NK-92 treated with Interleukin-12 subunit alpha and Interleukin-12 subunit beta, amount 100 ng/mL, for 24 hours (cell line): ENCODE results near the gene DHRS2.
"Not testable (repeated sequence)": the region's sequence is repeated elsewhere in the genome, so short reads cannot be mapped to it uniquely, and the experiment has no call there.

ENCODE experiments used
- DNase-seq: peaks from one replicate; lab custom pipeline; 2025; lab: John Stamatoyannopoulos, UW

The DHRS2 gene

GRCh38 chr14:23633160-23633701, 2.9 kb upstream of the DHRS2 start:
- DNase-seq: no peak

GRCh38 chr14:23634698-23635412, 1.3 kb upstream of the DHRS2 start:
- DNase-seq: not testable (repeated sequence)

GRCh38 chr14:23637312-23637654, 1.1 kb downstream of the DHRS2 start:
- not testable (repeated sequence) for DNase-seq

GRCh38 chr14:23637655-23638413, 1.7 kb downstream of the DHRS2 start:
- not testable (repeated sequence) for DNase-seq

- DNase-seq: no peak
Measured at GRCh38 chr14:23638414-23639047, 2.4 kb downstream of the DHRS2 start.

GRCh38 chr14:23639048-23639890, 3.1 kb downstream of the DHRS2 start:
- no peak for DNase-seq

- no peak for DNase-seq
Measured at GRCh38 chr14:23639891-23640523, 3.8 kb downstream of the DHRS2 start.

- no peak for DNase-seq
Measured at GRCh38 chr14:23640524-23641141, 4.5 kb downstream of the DHRS2 start.

- no peak for DNase-seq
Measured at GRCh38 chr14:23641180-23641914, 5.2 kb downstream of the DHRS2 start.

- no peak for DNase-seq
Measured at GRCh38 chr14:23641915-23642588, 5.9 kb downstream of the DHRS2 start.

GRCh38 chr14:23643533-23644194, 7.5 kb downstream of the DHRS2 start:
- DNase-seq: no peak

- no peak for DNase-seq
Measured at GRCh38 chr14:23644195-23644918, 8.2 kb downstream of the DHRS2 start.

GRCh38 chr14:23644919-23645336, 8.8 kb downstream of the DHRS2 start:
- no peak for DNase-seq

GRCh38 chr14:23645504-23645811, 9.3 kb downstream of the DHRS2 start:
- no peak for DNase-seq

GRCh38 chr14:23645812-23646647, 9.9 kb downstream of the DHRS2 start:
- DNase-seq: no peak

- DNase-seq: no peak
Measured at GRCh38 chr14:23646648-23647549, 10.7 kb downstream of the DHRS2 start.

GRCh38 chr14:23647619-23648018, 11.5 kb downstream of the DHRS2 start:
- DNase-seq: no peak
